Measurements from ENCODE around the gene CAMTA1.
"Not testable (repeated sequence)": the region's sequence is repeated elsewhere in the genome, so short reads cannot be mapped to it uniquely, and the experiment has no call there.

CAMTA1 gene

DNA sequence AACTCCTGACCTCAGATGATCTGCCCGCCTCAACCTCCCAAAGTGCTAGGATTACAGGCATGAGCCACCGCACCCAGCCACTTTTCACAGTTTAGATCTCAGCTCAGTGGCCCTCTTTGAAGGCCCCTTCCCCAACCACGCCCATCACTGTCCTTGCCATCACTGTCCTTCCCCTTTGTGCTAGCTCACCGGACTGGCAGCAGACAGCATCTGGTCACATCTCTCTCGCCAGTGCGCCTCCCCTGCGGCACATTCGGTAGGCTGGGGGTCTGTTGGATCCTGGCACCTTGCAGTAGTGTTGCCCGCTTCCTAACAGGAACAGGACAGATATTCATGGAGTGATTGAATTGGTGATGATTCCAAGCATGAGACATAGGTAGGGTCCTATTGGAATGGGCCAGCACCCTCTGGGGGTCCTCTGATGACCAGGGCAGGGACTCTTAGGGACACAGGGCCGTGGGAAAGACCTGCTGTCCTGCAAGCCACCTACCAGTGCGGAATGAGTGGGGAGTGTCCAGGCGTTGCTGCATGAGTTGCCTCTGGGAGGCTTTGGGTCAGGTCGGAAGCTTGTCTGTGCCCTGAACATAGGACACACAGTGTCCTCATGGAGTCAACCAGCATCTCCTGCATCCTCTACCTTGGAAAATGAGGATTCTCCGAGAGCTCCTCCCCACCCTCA lies 807.0 kb downstream of the CAMTA1 start:
- DNase-seq, result no peak

DNA sequence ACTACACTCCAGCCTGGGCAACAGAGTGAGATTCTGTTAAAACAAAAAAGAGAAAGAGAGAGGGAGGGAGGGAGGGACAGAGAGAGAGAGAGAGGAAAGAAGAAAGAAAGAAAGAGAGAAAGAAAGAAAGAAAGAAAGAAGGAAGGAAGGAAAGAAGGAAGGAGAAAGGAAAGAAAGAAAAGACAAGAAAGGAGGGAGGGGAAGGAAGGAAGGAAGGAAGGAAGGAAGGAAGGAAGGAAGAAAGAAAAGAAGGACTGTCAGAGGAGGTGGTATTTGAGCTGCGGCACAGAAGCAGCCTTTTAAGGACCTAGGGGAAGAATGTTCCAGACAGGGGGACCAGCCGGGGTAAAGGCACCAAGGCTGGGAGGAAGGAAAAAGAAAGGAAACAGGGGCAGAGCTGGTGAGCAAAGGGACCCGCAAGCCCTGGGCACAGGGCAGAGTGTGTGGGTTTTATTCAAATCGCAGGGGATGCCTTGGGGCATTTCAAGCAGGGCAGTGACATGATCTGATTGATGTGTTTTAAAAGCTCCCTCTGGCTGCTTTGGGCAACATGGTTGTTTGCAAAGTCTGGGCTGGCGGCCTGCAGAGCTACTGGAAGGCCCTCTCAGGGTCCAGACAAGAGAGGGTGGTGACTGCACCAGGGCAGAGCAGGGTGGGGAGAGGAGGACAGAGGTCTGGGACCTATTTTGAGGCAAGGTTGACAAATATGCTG lies 808.9 kb downstream of the CAMTA1 start:
- no peak for DNase-seq

DNA sequence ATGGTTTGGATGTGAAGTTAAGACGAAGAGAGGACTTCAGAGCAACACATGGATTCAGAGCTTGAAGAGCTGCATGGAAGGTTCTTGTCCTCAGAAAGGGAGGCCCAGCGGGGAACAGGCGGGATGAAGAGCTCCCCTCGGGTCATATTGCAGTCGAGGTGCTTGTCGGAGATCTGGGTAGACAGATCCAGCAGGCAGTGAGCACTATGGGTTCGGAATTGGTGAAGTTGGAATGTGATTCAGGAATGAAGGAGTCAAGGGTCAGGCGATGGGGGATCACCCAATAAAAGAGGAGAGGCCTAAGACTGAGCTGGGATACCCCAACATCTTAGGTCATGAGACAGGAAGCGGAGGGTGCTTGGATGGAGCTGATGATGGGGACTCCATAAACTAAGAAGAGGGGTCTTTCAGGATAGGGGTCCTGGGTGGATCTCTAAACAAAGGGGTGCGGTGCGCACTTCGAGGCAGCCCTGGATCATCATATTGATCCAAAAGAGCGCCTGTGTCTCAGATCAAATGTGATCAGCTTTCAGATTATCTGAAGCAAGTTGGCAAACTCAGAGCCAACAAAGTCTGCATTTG lies 809.6 kb downstream of the CAMTA1 start:
- DNase-seq, result no peak

DNA sequence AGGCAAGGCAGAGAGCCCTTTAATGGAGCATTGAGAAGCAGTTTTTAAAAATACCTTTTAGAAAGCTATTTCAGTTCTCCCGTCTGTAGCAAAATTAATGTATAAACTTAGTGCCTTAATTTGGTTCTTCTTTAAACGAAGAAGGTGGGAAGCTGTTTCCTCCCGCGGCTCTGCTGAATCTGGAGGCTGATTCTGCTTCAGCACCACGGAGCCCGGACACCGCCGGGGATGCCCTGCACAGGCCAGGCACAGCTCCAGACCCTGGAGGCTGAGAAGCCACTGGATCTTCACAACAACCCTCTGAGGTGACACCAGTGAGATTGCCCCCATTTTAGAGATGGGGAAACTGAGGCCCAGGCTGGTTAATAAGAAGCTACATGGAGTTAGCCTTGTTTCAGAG lies 810.1 kb downstream of the CAMTA1 start:
- no peak for DNase-seq

DNA sequence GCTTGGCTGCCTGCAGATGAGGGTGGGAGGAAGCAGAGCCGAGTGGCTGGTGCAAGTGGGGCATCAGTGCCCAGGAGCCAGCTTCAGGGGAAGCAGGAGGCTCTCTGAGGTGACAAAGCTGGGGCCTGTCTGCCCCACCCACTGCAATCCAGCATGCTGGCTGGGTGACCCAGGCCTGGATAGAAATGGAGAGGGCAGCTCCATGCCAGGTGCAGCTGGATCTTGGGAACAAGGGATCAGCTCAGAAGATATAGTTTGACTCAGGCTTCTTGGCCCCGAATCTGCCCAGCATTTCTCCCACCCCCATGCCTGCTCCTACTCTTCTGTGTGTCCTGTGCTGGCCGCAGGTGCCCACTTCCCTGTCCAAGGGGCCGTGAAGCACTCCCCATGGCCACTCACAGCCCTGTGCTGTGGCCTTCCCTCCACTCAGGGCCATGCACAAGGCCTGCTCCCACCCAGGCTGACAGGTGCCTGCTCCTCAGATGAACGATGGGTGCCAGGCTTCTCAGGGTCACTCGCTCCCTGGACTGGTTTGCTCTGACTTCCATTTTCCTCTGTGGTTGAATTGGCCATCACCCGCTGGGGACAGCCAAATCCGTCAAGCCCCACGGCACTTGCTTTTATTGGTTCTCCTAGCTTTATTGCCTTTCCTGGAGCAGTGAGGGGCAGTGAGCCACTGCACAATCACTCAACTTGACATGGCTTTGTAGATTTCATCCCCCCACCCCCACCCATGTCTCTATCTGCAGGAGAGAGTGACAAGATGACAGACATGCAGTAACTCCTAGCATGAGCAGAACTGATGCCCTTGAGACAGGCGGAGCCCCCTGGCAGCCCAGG lies 811.1 kb downstream of the CAMTA1 start:
- no peak for DNase-seq

DNA sequence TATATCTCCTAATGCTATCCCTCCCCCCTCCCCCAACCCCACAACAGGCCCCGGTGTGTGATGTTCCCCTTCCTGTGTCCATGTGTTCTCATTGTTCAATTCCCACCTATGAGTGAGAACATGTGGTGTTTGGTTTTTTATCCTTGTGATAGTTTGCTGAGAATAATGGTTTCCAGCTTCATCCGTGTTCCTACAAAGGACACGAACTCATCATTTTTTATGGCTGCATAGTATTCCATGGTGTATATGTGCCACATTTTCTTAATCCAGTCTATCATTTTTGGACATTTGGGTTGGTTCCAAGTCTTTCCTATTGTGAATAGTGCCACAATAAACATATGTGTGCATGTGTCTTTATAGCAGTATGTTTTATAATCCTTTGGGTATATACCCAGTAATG lies 812.8 kb downstream of the CAMTA1 start:
- not testable (repeated sequence) for DNase-seq

DNA sequence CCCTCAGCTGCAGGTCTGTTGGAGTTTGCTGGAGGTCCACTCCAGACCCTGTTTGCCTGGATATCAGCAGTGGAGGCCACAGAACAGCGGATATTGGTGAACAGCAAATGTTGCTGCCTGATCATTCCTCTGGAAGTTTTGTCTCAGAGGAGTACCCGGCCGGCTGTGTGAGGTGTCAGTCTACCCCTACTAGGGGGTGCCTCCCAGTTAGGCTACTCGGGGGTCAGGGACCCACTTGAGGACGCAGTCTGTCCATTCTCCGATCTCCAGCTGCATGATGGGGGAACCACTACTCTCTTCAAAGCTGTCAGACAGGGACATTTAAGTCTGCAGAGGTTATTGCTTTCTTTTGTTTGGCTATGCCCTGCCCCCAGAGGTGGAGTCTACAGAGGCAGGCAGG lies 819.7 kb downstream of the CAMTA1 start:
- DNase-seq, result not testable (repeated sequence)

DNA sequence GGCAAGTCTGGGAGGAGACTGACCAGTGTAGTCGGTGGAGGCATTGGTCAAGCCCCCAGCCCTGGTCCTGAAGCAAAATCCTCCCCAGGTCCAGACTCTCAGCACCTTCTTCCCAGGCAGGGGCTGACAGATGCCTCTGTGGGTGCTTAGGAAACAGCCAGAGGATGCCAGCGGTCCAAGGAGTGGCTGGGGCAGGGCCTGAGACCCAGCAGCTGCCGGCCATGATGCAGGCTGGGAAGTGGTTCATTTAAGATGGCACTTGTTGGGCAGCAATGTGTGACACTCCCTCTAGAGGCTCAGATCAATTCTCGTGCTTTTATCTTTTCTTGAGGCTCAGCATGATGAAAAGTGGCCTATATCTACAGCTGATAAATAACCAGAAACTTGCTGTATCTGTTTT lies 820.8 kb downstream of the CAMTA1 start:
- DNase-seq, result no peak

DNA sequence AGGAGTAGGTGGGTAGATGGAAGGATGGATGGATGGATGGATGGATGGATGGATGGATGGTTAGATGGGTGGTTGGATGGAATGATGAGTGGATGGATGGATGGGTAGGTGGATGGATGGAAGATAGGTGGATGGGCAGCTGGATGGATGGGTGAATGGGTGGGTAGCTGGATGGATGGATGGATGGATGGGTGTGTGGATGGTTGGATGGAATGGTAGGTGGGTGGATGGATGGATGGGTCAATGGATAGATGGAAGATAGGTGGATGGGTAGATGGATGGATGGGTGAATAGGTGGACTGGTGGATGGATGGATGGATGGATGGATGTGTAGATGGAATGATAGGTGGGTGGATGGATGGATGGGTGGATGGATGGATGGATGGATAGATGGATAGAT lies 821.8 kb downstream of the CAMTA1 start:
- no peak for DNase-seq

DNA sequence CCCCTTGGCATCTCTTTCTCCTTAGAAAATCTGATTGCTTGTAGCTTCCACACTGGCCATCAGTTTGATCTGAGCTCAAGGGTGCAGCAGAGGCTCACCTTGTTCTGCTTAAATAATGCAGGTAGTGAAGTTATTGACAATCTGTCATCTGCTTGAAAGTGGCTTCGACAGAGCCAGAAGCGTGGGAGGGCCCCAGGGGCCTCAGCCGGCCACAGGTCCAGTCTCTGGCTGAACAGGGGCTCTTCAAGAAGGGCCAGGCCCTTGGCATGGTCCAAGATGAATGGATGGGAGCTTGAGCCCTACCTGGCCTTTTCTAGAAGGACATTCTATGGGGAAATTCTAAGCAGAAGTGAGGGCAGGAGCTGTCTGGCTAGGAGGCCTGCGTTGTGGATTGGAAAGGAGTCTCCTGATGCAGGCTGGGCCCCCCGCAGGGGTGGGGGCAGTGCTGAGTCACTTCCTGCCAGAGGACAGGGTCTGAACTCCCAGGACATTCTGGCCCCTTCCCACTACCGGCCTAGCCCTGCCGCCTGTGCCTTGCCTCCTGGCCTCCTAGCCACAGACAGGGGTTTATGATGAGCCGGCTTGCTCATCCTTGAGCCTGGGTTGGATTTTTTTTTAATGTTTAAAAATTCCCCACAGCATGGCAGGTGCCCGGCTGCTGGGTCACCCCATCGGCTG lies 823.5 kb downstream of the CAMTA1 start:
- DNase-seq, result no peak

DNA sequence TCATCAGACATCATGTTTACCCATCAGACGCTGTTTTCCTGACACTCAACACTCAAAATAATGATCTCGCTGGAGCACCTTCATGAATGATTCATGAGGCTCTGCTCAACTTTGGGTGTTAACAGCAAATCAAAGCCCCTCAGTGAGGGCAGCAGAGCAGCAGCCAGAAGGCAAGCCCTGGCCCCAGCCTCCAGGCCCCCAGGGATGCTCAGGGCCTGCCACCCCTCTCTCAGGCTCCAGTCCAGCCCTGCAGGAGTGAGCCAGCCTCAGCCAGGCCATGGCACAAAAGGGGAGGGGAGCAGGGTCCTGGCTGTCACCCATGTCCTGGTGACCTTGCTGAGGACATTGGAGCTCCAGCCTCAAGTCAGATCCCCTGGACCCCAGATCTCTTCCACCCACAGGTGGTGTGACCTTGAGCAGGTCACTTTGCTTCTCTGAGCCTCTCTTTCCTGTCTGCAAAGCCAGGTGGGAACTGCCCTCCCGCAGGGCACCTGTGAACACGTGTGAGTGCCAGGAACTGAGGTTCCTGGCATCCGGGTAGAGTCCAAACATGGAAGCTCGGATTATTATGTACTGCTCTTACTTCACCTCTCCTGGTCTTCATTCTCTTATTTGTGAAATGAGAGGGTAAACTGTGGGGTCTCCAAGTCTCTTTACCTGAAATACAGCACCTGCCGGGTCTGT lies 824.2 kb downstream of the CAMTA1 start:
- DNase-seq, result no peak

DNA sequence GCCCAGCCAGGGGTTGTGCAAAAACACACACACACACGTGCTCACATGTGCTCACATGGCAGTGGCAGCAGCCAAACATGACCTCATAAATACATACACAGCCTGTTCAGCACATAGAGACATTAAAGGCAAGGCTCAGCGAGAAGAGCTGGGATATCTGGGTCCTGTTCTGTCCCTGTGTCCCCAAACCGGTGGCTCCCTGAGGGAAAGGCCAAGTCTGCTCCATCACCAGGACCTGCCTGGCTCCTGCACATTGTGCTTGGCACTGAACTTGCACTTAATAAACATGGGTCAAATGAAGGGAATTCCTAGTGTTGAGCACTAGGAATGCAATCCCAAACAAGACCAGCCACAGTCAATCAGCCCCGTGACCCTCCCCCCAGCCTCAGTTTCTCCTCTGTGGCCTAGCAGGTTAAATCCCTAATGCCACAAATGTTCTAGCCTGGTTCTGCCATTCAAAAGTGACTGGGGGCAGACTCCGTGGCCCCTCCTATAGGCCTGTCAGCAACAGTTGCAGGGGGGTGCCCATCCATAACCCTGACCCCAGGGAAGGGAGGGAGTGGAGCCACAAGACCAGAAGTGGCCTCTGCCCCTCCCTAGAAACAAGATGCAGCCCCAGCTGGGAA lies 825.0 kb downstream of the CAMTA1 start:
- no peak for DNase-seq

DNA sequence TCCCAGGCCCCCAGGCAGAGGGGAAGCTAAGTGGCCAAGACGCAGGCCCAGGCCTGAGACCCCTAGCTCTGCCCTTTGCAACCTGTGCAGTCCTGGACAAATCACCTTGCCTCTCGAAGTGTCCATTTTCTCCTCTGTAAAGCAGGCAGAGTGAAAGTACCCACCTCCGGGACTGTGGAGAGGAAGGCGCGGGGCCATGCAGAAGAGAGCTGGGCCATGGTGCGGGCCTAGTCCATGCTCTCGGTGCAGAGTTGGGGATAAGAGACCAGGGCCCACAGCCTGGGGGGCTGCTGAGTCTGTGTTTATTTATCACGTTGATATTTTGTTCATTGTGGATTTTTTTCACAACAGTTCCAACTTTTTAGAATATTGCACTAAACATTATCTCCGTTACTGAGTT lies 825.7 kb downstream of the CAMTA1 start:
- no peak for DNase-seq

DNA sequence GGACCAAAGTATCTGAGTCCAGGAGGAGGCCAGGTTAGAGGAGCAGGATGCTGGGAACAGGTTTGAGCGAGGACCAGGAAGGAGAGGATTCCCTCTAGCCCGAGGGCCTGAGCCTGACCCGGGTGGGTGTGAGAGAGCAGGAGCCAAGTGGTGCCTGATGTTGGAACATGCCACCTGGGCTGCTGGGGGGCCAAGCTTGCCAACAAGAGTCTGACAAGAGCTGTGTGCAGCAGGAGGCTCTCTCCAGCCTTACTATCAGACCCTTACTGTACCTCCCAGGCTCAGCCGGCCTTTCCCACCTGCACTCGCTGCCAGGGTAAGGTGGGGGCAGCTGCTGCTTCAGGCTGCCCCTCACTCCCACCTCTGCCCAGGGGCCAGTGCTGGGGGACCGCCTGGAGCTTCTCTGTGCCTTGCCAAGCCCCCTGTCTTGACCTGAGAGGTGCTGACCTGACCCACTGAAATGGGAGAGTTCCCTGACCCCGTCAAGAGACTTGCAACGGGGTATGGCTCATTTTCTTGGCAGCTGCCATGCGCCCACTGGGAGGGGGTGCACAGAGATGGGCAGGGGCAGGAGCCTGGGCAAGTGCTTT lies 826.3 kb downstream of the CAMTA1 start:
- DNase-seq, result no peak

DNA sequence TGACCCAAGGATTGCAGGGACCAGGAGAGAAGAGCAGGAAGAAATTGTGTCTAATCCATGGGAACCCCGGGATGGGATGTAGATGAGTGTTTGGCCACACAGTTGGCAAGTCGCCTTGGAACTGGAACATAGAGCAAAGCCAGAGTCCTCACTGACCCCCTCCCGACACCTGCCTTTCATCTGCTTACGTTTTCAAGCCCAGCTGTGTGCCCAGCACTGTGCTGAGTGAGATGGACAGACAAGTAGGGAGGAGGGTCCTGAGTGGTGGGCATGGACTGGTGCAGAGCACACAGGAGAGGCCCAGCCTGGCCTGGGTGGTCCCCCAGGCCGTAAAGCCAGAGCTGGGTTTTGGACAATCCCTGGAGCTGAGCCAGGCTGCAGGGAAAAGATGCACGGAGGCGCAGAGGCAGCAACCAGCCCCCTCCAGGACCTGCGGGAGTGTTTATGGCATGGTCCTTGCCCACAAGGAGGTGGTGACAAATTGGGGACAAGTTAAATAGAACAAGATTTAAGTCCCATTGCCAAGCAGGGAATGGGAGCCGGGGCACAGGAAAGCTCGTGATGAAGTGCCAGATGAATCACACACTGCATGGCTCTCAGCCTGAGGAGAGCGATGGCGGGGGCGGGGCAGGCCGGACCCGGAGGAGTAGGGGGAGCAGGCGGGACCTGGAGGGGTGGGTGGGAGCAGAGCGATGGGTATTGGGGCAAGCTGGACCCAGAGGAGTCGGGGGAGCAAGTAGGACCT lies 828.0 kb downstream of the CAMTA1 start:
- DNase-seq, result no peak

DNA sequence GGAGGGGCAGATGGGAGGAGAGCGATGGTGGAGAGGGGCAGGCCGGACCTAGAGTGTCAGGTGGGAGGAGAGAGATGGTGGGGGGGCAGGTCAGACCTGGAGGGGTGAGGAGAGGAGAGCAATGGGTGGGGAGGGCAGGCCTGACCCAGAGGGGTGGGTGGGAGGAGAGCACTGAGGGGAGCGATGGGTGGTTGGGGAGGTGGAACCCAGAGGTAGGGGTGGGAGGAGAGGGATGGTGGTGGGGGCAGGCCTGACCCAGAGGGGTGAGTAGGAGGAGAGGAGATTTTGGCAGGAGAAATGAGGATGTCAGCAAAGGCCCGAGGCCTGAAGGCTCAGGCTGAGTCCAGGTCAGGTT lies 828.6 kb downstream of the CAMTA1 start:
- DNase-seq, result no peak

DNA sequence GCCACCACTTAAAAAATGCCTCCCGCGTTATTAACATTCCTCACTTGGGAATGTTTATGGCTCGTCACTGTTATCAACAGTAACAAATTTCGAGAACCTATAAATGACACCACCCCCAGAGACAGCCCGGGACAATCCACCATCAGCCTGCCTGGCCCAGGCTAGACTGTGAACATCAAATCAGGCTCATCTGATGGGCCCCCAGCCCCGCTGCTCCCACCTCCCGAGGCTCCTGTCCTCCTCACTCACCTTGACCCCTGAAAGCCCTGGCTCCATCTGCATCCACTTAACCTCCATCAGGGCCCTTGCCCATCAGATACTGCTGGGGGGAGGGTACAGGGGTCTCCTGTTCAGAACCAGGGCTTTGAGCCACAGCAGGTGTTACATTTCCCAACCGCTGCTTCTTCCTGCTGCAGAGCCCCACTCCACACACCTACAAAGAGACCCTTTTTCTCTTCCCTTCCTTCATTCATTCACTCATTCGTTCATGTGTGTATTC lies 829.4 kb downstream of the CAMTA1 start:
- no peak for DNase-seq

DNA sequence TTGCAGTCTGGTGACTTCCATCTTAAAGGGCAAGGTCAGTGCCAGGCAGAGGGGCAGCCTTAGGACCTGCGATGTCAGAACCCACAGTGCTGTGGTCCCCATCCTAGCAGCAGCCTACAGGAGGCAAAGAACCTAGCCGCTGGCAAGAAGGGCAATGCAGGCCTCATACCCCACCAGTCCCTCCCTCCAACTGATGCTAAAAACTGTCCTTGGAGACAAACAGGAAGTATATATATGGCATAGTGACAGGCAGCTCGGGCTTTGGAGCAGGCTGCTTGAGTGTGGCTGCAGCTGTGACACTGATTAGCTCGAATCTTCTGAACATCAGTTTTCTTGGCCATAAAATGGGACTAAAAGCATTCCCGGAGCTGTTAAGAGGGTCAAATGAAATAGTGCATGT lies 829.9 kb downstream of the CAMTA1 start:
- no peak for DNase-seq

DNA sequence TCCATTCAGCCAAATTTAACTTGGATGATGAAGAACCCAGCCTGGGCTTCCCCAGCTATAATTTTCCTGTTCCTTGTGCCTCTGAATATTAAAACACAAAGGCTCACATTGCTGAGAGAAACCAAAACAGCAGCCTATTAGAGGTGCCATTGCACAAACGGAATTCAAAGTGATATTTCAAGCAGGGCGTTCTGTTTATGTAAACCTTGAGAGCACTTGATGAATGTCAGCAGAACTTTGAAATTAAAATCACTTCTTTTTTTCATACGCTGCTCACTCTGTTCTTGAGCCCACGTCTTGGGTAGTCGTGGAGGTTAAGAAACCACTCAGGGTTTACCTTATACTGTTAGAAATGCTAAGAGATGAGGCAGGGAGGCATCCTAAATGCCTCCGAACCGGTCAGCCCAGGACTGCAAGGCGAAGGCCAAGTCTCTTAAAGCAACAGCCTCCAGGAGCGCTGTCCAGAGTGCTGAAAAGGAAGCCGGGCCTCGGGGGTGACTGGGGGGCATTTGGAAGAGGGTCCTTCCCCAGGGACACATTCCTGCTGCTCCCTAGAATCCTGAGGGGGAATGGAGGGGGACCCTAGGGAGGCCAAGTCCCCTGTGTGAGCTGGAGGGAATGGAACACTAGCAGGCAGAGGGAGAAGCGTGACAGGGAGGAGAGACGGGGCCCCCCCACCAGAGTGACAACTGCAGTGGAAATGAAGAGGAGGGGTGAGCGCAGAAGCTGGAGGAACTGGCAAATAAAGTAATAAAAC lies 831.0 kb downstream of the CAMTA1 start:
- no peak for DNase-seq

DNA sequence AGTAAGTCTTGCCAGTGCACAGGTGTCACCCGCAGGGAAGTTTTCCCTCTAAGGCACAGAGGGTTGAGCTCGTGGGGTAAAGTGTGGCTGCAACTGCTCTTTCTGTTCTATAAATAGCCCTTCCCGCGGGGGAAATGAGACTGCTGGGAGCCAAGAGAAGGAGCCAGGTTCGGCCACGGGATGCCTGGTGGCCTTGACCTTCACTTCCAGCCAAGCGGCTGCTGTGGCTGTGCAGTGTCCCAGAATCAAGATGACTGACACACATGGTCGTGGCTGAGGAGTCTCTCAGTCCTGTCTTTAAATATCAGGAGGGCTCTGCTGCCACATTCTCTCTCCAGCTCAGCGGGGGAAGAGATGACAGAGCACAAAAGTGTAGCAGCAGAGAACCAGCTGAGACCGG lies 831.7 kb downstream of the CAMTA1 start:
- DNase-seq, result no peak

Data from 8988T (cell line).